ENCODE measurements around the gene PLA2G4B. TPM values are rescaled to one million over a fixed set of nuclear protein-coding genes. Genes with fewer than 3 reads are reported as not detected.
A peak's percentile ranks its signal among the peaks of the same experiment; 100 is the strongest.

Gene PLA2G4B
- polyA plus RNA-seq, 1 donor = 7.0 TPM

DNA sequence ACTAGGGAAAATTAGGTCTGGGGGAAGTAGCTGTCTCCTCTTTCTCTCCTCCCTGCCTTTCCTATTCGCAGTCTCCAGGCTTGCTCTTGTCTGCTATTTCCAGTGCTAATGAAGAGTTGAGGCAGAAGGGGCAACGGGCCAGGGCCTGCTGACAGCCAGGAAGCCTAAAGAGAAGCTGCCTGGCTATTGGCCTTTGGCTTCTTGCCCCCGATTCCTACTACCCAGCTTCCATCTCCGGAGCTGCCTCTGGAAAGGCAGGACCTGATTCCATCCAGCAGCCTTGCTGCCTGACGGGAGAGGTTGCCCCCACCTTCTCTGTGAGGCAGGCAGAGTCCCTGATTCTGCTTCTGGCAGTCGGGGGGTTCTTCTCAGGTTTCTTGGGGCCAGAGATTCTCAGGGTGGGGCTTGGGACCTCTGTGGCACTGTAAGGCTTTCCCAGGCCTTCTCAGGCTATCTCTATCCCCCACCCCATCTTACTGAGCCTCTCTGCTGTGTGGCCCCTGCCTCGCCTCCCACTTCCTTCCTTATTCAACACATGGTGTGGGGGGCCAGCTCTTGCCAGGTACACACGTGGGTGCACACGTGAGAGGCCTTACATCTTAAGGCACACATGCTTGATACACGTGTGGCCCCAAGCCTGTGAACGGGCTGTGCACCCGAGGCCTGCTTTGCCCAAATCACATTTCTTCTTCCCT, 29.0 kb upstream of the PLA2G4B start:
- no peak for DNase-seq

DNA sequence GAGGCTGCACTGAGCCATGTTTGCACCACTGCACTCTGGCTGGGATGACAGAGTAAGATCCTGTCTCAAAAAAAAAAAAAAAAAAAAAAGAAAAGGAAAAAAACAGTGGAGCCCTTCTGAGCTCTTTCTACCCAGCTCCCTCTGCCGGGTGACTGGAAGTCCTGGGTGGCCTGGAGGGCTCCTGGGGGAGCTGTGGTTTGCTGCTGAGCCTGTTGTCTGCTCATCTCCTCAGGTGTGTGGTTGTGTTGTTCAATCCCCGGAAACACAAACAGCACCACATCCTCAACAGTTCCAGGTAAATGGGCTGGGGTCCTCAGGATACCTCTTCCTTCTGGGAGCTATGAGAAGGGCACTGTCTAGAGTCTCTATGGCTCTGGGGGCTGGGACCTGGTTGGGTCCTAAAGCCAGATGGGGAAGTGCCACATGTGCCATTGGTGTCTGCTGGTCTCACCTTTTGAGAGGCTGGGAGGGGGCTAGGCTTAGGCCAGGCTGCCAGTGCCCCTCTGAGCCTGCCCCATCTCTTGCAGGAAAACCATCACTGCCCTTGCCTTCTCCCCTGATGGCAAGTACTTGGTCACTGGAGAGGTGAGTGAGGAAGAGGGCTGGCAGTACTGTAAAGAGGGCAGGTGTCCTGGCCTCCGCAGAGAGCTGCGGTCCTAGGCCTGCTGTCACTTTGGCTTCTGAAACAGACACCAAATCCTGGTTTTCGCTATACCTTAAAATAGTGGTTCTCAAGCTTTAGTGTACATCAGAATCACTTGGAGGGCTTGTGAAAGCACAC, 27.8 kb upstream of the PLA2G4B start:
- DNase-seq = no peak

DNA sequence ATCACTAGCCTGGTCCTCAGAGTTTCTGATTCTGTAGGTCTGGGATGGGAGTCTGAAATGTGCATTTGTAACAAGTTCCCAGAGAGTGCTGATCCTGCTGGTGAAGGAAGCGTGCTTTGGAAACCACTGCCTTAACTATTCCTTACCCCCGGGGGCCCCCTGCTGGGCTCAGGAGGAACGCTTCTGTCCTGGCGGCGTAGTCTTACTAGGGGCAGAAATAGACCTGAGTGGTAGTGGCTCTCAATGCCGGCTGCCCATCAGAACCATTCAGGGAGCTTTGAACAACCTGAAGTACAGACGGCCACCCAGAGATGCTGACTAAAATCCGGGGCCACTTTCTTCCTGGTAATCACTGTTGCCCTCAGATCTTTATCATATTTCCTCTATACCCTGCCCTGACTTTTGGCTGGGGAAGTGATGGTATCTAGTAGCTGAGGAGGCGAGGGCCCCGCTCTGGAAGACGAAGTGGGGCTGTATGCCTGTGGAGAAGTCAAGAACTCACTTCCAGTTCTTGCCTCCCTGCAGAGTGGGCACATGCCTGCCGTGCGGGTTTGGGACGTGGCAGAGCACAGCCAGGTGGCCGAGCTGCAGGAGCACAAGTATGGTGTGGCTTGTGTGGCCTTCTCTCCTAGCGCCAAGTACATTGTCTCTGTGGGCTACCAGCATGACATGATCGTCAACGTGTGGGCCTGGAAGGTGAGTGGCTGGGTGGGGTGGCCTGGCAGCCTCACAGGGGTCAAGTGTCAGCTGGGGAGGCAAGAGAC, 27.0 kb upstream of the PLA2G4B start:
- DNase-seq = peak; percentile 79

DNA sequence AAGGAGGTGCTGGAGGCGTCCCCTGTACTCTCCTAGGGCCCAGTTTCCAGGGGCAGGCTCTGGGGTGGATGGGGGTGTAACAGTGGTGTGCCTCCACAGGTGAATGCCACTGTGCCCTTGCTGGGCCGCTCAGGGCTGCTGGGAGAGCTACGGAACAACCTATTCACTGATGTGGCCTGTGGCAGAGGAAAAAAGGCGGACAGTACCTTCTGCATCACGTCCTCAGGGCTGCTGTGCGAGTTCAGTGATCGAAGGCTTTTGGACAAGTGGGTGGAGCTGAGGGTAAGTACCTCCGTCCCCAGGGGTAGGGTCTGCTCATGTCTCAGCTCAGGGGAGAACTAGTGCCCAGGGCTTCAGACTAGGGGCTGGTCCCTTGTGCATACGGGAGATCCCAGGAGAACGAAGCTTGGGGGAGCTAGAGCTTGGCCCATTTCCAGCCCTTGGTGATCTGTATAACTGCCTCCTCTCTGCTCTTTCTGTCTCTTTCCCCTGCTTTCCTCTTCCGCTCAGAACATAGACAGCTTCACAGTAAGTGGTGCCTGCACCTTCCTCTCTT, 25.7 kb upstream of the PLA2G4B start:
- DNase-seq = no peak

DNA sequence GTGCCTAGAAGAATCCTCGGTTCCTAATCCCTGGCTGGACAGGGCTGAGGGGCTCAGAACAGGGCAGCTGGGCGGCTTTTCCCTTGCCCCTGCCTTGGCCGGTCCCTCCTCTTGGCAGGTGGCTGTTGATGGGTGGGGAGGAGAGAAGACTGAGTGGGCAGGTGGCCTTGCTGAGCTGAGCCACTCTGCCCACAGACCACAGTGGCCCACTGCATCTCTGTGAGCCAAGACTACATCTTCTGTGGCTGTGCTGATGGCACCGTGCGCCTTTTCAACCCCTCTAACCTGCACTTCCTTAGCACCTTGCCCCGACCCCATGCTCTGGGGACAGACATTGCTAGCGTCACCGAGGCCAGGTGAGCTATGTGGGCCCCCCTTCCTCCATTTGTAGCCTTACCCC, 25.2 kb upstream of the PLA2G4B start:
- no peak for DNase-seq

DNA sequence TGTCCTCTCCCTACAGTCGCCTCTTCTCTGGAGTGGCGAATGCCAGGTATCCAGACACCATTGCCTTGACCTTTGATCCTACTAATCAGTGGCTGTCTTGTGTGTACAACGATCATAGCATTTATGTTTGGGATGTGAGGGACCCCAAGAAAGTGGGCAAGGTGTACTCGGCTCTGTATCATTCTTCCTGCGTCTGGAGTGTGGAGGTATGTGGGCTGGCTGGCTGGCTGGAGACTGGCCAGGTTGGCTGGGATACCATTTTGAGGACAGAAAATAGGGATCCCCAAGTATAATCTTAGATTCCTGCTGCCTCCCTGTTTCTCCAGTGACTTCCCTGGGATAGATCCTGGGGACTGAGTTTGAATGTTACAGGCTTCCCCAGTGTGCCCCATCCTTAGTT, 24.1 kb upstream of the PLA2G4B start:
- DNase-seq = no peak

DNA sequence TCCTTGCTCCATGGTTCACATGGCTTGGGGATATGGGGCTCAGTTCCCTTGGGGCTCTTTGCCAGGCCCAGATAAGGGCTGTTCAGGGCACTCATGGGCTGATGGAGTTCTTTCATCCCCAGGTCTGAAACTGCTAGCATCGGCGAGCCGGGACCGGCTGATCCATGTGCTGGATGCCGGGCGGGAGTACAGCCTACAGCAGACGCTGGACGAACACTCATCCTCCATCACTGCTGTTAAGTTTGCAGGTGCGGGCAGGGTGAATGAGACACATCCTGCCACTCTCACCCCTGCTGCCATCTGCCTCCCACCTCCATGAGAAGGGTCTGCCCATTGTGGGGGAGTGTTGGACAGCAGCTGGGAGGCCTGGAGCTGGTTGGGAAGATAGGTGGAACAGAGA, 21.9 kb upstream of the PLA2G4B start:
- DNase-seq = no peak

DNA sequence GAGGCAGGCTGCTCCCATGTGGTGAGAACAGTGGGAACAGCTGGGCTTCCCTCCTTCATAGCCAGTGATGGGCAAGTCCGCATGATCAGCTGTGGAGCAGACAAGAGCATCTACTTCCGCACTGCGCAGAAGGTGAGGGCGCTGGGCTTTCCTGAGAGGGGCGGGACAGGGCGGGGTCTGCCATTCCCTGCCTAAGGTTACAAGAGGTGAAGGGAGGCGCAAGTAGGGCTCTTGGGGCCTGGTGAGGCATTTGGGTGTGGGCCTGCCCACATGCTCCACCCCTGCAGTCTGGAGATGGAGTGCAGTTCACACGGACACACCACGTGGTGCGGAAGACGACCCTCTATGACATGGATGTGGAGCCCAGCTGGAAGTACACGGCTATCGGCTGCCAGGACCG, 21.3 kb upstream of the PLA2G4B start:
- no peak for DNase-seq

DNA sequence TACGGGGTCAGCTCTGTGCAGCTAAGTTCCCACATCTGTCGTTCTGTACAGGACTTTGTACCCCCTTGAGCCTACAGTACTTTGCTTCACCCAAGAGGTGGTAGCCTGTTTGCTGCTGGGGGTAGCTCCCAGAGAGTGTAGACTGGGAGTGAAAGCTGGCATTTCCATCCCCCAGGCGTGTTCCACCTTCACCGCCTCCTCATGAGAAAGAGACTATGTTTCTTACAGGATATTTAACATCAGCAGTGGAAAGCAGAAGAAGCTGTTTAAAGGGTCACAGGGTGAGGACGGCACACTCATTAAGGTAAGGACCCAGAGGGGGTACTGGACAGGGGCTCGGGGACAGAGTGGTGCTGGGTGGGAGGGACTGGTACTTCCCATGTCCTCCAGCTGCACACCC, 20.9 kb upstream of the PLA2G4B start:
- no peak for DNase-seq

DNA sequence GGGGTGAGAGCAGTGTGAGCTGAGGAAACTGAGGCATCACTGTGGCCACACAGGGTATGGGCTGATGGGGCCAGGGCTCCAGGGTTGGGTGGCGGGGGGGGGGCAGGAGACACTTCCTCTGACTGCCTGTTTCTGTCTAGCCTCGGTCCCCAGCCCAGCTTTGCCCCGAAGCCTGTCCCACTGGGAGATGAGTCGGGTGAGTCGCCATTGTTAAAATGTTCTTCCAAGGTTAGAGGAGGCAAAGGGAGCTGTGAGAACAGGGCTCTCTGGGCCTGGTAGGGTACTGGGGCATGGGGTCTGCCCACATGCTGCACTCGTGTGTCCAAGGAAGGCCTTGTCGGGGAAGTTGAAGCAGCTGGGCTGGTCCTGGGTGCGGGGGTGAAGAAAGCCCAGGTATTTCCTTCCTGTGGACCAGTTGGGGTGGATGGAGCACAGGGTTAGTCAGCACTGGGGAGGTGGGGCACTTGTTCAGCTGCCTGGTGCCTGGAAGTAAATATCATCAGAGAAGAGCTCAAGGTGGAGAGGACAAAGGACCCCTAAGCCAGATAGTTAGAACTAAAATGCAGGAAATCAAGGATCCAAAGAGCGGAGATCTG, 19.1 kb upstream of the PLA2G4B start:
- no peak for DNase-seq

DNA sequence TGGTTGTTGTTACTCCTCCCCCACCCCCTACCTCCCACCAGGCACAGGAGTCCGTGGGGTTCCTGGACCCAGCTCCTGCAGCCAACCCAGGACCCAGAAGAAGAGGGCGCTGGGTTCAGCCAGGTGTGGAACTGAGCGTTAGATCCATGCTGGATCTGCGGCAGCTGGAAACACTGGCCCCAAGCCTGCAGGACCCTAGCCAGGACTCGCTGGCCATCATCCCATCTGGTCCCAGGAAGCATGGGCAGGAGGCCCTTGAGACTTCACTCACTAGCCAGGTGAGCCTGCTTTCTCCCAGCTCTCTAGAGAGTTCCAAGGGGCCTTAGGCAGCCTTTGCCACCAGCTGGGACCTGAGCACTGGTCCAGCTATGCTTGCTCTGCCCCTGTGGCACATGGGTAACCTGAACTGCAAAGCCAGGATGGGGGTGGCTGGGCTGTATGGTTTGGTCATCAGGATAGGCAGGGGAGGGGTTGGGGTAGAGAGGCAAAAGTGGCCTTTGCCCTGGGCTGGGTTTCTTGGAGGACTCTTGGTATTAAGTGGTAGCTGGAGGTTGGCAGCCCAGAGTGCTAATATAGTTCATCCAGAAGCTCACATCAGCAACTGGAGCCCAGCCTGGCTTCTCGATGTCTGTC, 17.7 kb upstream of the PLA2G4B start:
- DNase-seq = no peak

DNA sequence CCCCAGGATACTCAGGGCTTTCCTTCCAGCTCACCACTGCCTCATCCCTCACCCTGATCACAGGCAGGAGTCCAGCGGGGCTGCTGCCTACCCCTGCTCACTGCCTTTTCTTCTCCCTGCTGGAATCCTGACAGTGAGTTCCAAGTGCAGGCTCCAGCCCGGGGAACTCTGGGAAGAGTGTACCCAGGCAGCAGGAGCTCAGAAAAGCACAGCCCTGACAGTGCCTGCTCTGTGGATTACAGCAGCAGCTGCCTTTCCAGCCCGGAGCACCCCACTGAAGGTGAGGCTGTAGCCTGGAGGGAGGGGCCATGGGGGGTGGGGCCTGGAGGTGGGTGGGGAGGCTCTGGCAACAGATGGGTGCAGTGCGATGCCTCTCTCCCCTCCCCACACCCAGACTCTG, 16.8 kb upstream of the PLA2G4B start:
- DNase-seq = no peak

DNA sequence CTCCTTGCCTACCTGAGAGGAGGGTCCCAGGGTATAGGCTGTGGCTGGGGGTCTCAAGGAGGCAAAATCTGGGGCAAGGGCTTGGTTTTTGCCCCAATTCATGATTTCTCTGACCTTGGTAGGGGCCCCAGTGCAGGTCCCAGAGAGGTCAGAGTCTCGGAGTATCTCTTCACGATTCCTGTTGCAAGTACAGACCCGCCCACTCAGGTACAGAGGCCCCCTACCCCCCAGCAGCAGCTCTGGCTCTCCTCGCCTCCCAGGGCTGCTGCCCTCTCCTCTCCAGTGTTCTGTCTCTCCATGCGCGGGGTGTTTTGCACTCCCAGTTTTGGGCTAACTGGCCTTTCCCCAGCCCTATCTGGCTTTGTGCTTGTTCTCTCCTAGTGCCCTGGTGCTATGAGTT, 16.2 kb upstream of the PLA2G4B start:
- no peak for DNase-seq

DNA sequence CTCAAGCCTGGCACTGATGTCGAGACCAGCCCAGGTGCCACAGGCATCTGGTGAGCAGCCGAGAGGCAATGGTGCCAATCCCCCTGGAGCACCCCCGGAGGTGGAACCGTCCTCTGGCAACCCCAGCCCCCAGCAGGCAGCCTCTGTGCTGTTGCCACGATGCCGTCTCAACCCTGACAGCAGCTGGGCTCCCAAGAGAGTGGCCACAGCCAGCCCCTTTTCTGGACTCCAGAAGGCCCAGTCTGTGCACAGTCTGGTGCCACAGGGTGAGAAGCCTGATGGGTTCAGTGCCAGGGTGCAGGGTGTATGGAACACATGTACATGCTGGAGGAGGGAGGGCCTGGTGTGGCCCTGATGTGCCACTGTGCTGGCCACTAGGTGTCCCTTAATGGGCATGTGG, 15.7 kb upstream of the PLA2G4B start:
- no peak for DNase-seq

DNA sequence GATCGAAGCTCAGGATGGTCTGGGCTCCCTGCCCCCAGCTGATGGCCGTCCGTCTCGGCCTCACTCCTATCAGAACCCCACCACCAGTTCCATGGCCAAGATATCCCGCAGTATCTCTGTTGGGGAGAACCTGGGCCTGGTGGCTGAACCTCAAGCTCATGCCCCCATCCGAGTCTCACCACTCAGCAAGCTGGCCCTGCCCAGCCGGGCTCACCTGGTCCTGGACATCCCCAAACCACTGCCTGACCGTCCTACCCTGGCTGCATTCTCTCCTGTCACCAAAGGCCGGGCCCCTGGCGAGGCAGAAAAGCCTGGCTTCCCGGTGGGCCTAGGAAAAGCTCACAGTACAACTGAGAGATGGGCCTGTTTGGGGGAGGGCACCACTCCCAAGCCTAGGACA, 15.1 kb upstream of the PLA2G4B start:
- no peak for DNase-seq

DNA sequence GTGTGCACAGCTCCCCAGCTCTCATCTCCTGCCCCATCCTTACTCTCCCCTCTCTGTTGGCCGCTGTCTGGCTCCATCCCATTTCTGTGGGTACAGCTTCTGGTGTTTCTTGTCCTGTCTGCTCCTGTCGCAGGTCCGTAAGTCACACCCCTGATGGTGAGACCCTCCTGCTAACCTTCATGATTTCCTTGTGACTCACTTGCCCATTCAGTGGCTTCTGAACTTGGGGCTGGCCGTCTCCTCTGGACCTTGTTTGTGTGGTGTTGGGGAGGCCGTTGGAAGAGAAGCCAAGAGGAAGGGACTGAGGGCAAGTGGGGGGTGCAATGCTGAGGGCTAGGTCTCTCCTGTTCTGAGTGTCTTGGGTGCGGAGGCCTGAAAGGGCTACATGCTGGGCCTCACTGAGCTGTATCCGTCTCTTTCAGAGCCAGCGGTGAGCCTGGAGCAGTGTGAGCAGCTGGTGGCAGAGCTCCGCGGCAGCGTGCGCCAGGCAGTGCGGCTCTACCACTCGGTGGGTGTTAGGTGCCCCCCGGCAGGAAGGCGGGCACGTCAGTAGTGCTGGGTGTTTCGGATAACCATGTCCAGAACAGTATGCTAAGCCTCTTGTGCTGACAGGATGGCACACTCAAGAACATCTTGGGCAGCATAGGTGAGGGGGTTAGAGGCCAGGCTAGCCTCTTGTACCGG, 14.4 kb upstream of the PLA2G4B start:
- DNase-seq = no peak

DNA sequence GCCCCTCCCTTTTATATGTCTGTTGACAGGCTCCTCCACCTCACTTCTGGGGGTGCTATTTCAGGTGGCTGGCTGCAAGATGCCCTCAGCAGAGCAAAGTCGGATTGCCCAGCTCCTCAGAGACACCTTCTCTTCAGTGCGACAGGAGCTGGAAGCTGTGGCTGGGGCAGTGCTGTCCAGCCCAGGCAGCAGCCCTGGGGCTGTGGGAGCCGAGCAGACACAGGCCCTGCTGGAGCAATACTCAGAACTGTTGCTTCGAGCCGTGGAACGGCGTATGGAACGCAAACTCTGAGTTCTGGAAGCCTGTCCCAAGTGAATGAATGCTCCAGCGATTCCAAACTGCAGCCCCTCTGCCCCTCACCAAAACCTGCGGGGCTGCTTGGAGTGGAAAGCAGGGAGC, 13.5 kb upstream of the PLA2G4B start:
- no peak for DNase-seq

DNA sequence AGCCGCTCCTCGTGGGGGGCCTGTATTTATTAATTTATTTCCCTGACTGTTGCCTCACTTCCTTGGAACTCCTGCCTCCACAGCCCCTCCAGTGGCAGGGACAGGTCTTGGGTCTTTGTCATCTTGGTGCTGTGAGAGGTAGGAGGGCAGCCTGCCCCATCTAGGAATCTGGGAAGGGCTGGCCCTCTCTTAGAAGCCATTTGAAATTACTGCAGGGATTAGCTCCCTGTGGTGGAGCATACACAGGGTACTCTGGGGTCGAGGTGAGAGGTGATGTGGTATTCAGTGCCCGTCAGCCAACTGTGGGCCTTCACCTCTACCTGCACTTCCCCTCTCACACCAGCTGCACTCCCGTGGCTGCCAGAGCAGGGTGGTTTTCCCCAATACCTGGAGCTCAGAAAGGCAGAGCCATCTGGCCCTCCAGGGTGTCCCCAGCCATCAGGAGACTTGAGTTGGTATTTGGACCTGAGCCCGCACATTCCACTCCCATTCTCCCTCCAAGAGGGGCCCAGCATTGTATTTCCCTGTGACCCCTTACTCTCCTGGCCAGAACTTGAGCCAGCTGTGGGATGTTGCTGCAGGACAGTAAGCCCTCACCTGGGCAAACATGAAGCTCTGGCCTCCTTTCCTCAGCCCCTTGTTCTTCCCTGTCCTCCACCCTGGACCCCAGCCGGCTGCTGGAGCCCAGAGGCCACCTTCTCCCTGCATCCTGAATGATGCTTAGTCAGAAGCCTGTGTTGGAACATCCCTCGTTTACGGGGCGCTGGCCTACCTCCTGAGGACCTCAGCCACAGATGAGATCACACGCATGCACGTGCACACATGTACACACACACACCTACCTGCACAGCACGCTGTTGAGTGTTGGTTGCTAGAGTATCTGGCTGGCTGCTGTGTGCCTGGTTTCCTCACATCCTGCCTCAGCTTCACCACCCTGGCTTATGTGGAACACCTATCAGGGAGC, 12.8 kb upstream of the PLA2G4B start:
- DNase-seq = no peak

DNA sequence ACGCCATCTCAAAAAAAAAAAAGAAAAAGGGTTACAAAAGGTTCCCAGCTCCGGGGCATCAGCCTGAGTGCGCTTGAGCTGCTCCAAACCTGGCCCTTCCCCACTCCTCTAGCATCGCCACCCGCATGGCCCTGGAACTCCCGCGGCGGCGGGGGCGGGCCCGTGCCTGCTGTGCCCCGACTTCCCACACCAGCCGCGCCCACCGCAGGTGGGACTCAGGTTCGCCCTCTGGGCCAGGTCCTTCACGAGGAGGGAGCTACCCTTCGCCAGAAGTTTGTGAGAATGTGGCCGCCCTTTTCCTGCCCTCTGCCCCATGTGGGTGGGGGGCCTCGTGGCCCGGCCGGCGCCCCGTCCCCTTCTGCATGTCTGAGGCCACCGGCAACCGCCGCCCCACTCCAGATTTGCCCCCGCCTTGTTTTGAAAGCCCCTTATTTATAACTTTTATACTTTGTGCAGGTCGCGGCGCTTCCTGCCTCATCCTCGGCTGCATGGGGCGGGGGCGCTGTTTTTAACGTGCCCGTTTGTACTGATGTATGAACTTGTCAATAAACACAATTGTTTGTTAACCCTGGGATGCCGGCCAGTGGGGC, 11.3 kb upstream of the PLA2G4B start:
- no peak for DNase-seq
